ENCODE measurements around the gene FBN3. TPM values are rescaled to one million over a fixed set of nuclear protein-coding genes. Genes with fewer than 3 reads are reported as not detected.
"Not testable (repeated sequence)": the region's sequence is repeated elsewhere in the genome, so short reads cannot be mapped to it uniquely, and the experiment has no call there.

Gene FBN3
- total and polyA plus RNA-seq, 8 donors: 0.08 to 0.55 TPM; not detected in 6

DNA sequence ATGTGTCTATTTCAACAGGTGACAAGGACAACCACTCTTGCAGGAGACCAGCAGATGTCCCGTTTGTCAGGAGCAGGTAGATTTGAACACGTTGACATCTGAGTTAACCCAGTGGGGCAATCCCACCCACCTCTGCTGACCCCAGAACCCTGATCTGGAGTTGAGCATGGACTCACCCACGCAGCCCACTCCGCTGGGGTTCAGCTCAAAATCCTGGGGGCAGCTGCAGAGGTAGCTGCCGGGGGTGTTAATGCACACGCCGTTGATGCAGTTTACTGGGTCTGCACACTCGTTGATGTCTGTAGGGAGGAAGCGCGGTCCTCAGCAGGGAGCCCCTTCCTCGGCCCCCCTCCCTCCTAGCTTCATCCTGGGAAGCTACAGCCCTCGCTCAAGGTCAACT is 39.9 kb downstream of the FBN3 start:
- no peak for DNase-seq
- TF ChIP-seq POLR2A (IDR thresholded peaks at IDR 0.05): no peak
- no peak for TF ChIP-seq POLR2AphosphoS5 (IDR thresholded peaks at IDR 0.05)
- TF ChIP-seq CTCF (IDR thresholded peaks at IDR 0.05): no peak
- TF ChIP-seq EP300 (IDR thresholded peaks at IDR 0.05): no peak
- Histone ChIP-seq H3K27ac (no peak overlapping the region), H3K36me3 (no peaks in the 10 kb centered on the region), H3K9me3 (peaks cover 0 to 7% (median 0%) of the 10 kb centered on the region in 4 donors), H3K4me3 (no peak overlapping the region), H3K4me1 (no peaks in the 10 kb centered on the region), H3K27me3 (peaks cover 0 to 17% (median 0%) of the 10 kb centered on the region in 3 donors)
- WGBS, 5 donors: 71 to 79% (median 73%) methylated on average over 9 to 12 of the region's 12 CpGs
- intact Hi-C loops (cut with DNase I; ENCODE audit: low total_unique reads): no loop called here

- Histone ChIP-seq H3K36me3 (no peaks in the 10 kb centered on the region), H3K9me3 (peaks cover 0 to 7% (median 0%) of the 10 kb centered on the region in 4 donors), H3K27me3 (peaks cover 0 to 17% (median 0%) of the 10 kb centered on the region in 3 donors), H3K4me1 (no peaks in the 10 kb centered on the region), H3K4me3 (no peak overlapping the region), H3K27ac (no peak overlapping the region)
- DNase-seq: no peak
- intact Hi-C loops (cut with DNase I; ENCODE audit: low total_unique reads): no loop called here
- 69 to 85% (median 77%) methylated on average over 12 to 19 of the region's 19 CpGs for WGBS, 5 donors
- TF ChIP-seq POLR2A (IDR thresholded peaks at IDR 0.05) (no peak), CTCF (IDR thresholded peaks at IDR 0.05) (no peak), EP300 (IDR thresholded peaks at IDR 0.05) (no peak), POLR2AphosphoS5 (IDR thresholded peaks at IDR 0.05) (no peak)
These were observed 40.6 kb downstream of the FBN3 start for GRCh38 chr19:8108560-8109445.

GRCh38 chr19:8107301-8107903 is 42.0 kb downstream of the FBN3 start:
- H3K4me1 ChIP-seq: no peaks in the 10 kb centered on the region
- H3K27ac ChIP-seq: no peak overlapping the region
- intact Hi-C loops (cut with DNase I; ENCODE audit: low total_unique reads): no loop called here
- WGBS, 5 donors: 61 to 80% (median 71%) methylated on average over 2 of the region's 2 CpGs
- TF ChIP-seq CTCF (IDR thresholded peaks at IDR 0.05): no peak
- no peak for TF ChIP-seq POLR2A (IDR thresholded peaks at IDR 0.05)
- TF ChIP-seq EP300 (IDR thresholded peaks at IDR 0.05): no peak
- no peak for TF ChIP-seq POLR2AphosphoS5 (IDR thresholded peaks at IDR 0.05)
- no peak for DNase-seq
- peaks cover 0 to 17% (median 0%) of the 10 kb centered on the region in 3 donors for H3K27me3 ChIP-seq
- no peak overlapping the region for H3K4me3 ChIP-seq
- no peaks in the 10 kb centered on the region for H3K36me3 ChIP-seq
- H3K9me3 ChIP-seq: peaks cover 0 to 7% (median 0%) of the 10 kb centered on the region in 4 donors

- H3K9me3 ChIP-seq: peaks cover 0 to 4% (median 0%) of the 10 kb centered on the region in 4 donors
- no peaks in the 10 kb centered on the region for H3K36me3 ChIP-seq
- WGBS, 5 donors: 74 to 86% (median 81%) methylated on average over 2 of the region's 2 CpGs
- no peaks in the 10 kb centered on the region for H3K4me1 ChIP-seq
- intact Hi-C loops (cut with DNase I; ENCODE audit: low total_unique reads): no loop called here
- peaks cover 0 to 9% (median 0%) of the 10 kb centered on the region in 3 donors for H3K27me3 ChIP-seq
- H3K27ac ChIP-seq: no peak overlapping the region
- no peak for DNase-seq
- H3K4me3 ChIP-seq: no peak overlapping the region
- TF ChIP-seq POLR2AphosphoS5 (IDR thresholded peaks at IDR 0.05) (no peak), EP300 (IDR thresholded peaks at IDR 0.05) (no peak), CTCF (IDR thresholded peaks at IDR 0.05) (no peak), POLR2A (IDR thresholded peaks at IDR 0.05) (no peak)
These were observed 43.9 kb downstream of the FBN3 start for GRCh38 chr19:8105471-8105870.

DNA sequence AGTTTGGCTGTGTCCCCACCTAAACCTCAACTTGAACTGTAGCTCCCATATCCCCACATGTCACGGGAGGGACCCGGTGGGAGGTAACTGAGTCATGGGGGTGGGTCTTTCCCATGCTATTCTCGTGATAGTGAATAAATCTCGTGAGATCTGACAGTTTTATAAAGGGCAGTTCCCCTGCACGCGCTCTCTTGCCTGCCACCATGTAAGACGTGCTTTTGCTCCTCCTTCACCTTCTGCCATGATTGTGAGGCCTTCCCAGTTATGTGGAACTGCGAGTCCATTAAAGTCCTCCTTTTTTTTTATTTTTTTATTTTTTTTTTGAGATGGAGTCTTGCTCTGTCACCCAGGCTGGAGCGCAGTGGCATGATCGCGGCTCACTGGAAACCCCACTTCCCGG is 47.5 kb downstream of the FBN3 start:
- intact Hi-C loops (cut with DNase I; ENCODE audit: low total_unique reads); H3K27me3 ChIP-seq; DNase-seq; H3K9me3 ChIP-seq; H3K36me3 ChIP-seq; H3K4me1 ChIP-seq; H3K4me3 ChIP-seq; H3K27ac ChIP-seq: not testable (repeated sequence)
- 83 to 89% (median 85%) methylated on average over 12 of the region's 12 CpGs for WGBS, 5 donors

Data from stomach (tissue), 9 donors.